Nephron progenitor cell (in vitro differentiated cells): ENCODE results near the gene EFS.

Experiments used
- DNase-seq: peaks from one replicate; pipeline ENCODE4 v3.0.0; 2021
- H3K27ac Mint-ChIP-seq: 2 replicates; pipeline ENCODE4 v1.8.0; 2021; ENCODE audit warnings: mild to moderate bottlenecking, moderate library complexity, mixed read lengths
- H3K27me3 Mint-ChIP-seq: 2 replicates; pipeline ENCODE4 v1.8.0; 2021; ENCODE audit warnings: mild to moderate bottlenecking, low read depth, mixed read lengths; ENCODE audit not compliant: poor library complexity
- H3K36me3 Mint-ChIP-seq: 2 replicates; pipeline ENCODE4 v1.8.0; 2021; ENCODE audit warnings: low read depth, mixed read lengths
- H3K4me1 Mint-ChIP-seq: 2 replicates; pipeline ENCODE4 v1.8.0; 2021; ENCODE audit warnings: mixed read lengths
- H3K4me3 Mint-ChIP-seq: 2 replicates; pipeline ENCODE4 v1.8.0; 2021; ENCODE audit warnings: mild to moderate bottlenecking, moderate library complexity, mixed read lengths
- H3K9me3 Mint-ChIP-seq: 2 replicates; pipeline ENCODE4 v1.8.0; 2021; ENCODE audit warnings: mild to moderate bottlenecking, moderate library complexity, mixed read lengths
- TF ChIP-seq, protein P1 (sequence below): fragments of 200-600 bp; sonication (generic); IDR thresholded peaks from 2 replicates; pipeline ENCODE4 v1.5.0; 2021; ENCODE audit warnings: antibody characterized with exemption

The EFS gene

DNA sequence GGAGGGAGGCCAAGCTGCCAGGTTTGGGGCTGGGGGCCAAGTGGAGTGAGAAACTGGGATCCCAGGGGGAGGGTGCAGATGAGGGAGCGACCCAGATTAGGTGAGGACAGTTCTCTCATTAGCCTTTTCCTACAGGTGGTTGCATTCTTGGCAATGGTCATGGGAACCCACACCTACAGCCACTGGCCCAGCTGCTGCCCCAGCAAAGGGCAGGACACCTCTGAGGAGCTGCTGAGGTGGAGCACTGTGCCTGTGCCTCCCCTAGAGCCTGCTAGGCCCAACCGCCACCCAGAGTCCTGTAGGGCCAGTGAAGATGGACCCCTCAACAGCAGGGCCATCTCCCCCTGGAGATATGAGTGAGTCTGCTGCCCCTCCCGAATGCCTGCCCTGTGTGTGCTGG is 8.1 kb upstream of the EFS start:
- TF ChIP-seq, protein P1, sequence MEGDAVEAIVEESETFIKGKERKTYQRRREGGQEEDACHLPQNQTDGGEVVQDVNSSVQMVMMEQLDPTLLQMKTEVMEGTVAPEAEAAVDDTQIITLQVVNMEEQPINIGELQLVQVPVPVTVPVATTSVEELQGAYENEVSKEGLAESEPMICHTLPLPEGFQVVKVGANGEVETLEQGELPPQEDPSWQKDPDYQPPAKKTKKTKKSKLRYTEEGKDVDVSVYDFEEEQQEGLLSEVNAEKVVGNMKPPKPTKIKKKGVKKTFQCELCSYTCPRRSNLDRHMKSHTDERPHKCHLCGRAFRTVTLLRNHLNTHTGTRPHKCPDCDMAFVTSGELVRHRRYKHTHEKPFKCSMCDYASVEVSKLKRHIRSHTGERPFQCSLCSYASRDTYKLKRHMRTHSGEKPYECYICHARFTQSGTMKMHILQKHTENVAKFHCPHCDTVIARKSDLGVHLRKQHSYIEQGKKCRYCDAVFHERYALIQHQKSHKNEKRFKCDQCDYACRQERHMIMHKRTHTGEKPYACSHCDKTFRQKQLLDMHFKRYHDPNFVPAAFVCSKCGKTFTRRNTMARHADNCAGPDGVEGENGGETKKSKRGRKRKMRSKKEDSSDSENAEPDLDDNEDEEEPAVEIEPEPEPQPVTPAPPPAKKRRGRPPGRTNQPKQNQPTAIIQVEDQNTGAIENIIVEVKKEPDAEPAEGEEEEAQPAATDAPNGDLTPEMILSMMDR = no peak
- H3K27me3 Mint-ChIP-seq = peaks cover 22% of the 10 kb centered on the region
- DNase-seq = no peak
- no peak overlapping the region for H3K27ac Mint-ChIP-seq
- H3K4me1 Mint-ChIP-seq = peaks cover 20% of the 10 kb centered on the region
- no peaks in the 10 kb centered on the region for H3K9me3 Mint-ChIP-seq
- no peak overlapping the region for H3K4me3 Mint-ChIP-seq
- no peaks in the 10 kb centered on the region for H3K36me3 Mint-ChIP-seq

DNA sequence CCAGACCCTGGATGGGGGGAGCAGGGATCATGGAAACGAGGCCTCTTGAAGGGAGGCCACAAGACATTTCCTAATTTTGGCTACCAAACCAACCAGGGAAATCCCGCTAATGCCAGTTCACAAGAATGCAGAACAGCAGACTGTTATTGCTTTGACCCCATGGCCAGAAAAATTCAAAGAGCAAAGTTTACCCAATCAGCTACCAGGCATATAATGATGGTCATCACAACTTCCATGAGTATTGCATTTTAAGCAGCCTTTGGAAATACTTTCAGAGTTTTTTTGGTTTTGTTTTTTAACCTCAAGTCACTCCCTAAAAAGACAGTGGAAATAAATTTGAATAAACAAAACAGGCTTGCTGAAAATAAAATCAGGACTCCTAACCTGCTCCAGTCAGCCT is 7.5 kb upstream of the EFS start, which contains the start of gene IL25:
TSS of gene IL25 (plus strand) at position 301 of the 400 bp plus-strand sequence.
- Mint-ChIP-seq H3K9me3 (no peaks in the 10 kb centered on the region), H3K36me3 (no peaks in the 10 kb centered on the region), H3K27ac (no peak within 1 kb of the TSS), H3K4me3 (no peak within 1 kb of the TSS), H3K27me3 (peaks cover 22% of the 10 kb centered on the region), H3K4me1 (peaks cover 19% of the 10 kb centered on the region)
- TF ChIP-seq, protein P1 = no peak
- no peak for DNase-seq

DNA sequence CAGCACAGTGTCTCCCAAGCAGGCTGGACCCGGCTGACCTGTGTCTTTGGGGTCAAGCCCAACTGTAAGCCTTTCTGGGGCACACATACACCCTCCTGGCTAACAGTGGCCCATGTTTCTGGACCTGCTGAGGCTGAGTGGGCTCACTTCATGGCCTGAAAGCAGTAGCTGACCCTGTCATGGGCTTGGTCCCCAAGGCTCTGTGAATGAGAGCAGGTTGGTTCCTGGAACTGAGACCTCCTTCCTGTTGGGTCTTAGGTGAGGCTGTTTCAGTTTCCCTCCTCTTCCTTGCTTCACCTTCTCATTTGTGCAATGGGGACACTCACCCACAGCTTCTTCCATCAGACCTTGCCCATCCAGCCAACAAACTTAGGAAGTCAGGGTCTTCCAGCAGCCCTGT is 6.9 kb upstream of the EFS start:
- no peak for DNase-seq
- peaks cover 19% of the 10 kb centered on the region for H3K4me1 Mint-ChIP-seq
- H3K9me3 Mint-ChIP-seq = no peaks in the 10 kb centered on the region
- no peak overlapping the region for H3K4me3 Mint-ChIP-seq
- H3K27ac Mint-ChIP-seq = no peak overlapping the region
- H3K36me3 Mint-ChIP-seq = no peaks in the 10 kb centered on the region
- TF ChIP-seq, protein P1 = no peak
- H3K27me3 Mint-ChIP-seq = peaks cover 23% of the 10 kb centered on the region

DNA sequence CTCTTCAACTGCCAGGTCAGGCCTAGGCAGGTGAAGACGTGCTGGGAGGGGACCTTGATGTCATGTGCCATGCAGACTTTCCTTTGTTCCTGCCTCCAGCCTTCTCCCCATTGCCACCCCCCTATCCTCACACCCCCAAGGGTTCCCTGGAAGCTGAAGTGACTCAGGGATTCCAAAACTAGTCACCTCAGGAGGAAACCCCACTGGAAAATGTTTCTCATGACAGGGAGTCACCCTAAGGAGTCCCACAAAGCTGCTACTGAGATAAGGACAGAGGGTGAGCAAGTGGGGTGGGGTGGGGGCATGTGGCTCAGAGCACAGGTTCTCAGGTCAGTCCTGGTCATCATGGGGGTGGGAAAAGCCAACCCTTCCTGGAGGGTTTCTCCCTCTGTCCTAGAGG is 5.2 kb upstream of the EFS start:
- Mint-ChIP-seq H3K27ac (no peak overlapping the region), H3K4me3 (no peak overlapping the region), H3K9me3 (no peaks in the 10 kb centered on the region), H3K4me1 (peaks cover 14% of the 10 kb centered on the region), H3K36me3 (no peaks in the 10 kb centered on the region), H3K27me3 (peaks cover 19% of the 10 kb centered on the region)
- DNase-seq = no peak
- TF ChIP-seq, protein P1 = no peak

DNA sequence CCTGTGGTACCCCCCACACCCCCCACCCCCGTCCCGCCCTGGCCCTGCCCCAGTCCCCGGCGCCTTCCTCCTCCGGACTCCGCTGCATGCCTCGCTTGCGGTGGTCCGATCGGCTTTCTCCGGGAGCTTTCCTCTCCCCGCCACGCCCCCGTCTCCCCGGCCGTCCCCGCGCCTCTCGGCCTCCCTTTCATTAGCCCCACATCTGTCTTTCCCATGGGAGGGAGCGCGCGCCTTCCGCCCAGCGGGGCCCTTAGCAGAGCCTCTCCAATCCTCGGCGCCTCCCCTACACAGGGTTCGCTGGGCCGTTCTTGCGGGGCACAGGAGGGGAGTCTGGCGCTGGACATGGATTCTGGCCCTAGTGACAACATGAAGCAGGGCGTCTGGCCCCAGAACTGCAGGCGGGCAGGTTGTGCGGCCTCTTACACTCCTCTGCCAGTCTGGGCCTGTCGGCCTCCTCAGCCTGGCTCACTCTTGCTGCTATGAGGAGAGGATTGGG is 1.5 kb upstream of the EFS start:
- DNase-seq = peak; percentile 94
- peaks cover 15% of the 10 kb centered on the region for H3K27me3 Mint-ChIP-seq

More for the DNA sequence above, 1.5 kb upstream of the EFS start:
- Mint-ChIP-seq H3K4me3 (peak overlapping the region; percentile 75), H3K9me3 (no peaks in the 10 kb centered on the region), H3K36me3 (peaks cover 10% of the 10 kb centered on the region), H3K4me1 (peaks cover 43% of the 10 kb centered on the region), H3K27ac (peak overlapping the region; percentile 96)
- TF ChIP-seq, protein P1 = no peak
